Fibroblast of lung (primary cell): ENCODE data around the gene ATOH8. TPM values are rescaled to one million over a fixed set of nuclear protein-coding genes. Genes with fewer than 3 reads are reported as not detected.

Source experiments
- DNase-seq, 2 donors: peaks; one replicate each; pipeline versions ENCODE4 v3.0.0 to v3.0.0-alpha.2; 2010; ENCODE audit warnings: low read depth in 2 of 2
- H2AFZ ChIP-seq: 2 replicates; pipeline ENCODE4 v1.5.1; 2012; ENCODE audit warnings: low read length, control low read depth, inconsistent platforms
- H3K27ac ChIP-seq: 2 replicates; pipeline ENCODE4 v1.5.1; 2011; ENCODE audit warnings: low read length, control low read depth; ENCODE audit not compliant: insufficient read depth
- H3K27me3 ChIP-seq: 2 replicates; pipeline ENCODE4 v1.5.1; 2011; ENCODE audit warnings: mild to moderate bottlenecking, low read length; ENCODE audit not compliant: control insufficient read depth, insufficient read depth
- H3K36me3 ChIP-seq: 2 replicates; pipeline ENCODE4 v1.5.1; 2011; ENCODE audit warnings: low read length; ENCODE audit not compliant: control insufficient read depth, insufficient read depth
- H3K4me1 ChIP-seq: 2 replicates; pipeline ENCODE4 v1.5.1; 2011; ENCODE audit warnings: low read length; ENCODE audit not compliant: control insufficient read depth, insufficient read depth; ENCODE audit errors: extremely low read depth
- H3K4me2 ChIP-seq: 2 replicates; pipeline ENCODE4 v1.5.1; 2011; ENCODE audit warnings: low read length, control low read depth; ENCODE audit not compliant: insufficient read depth; ENCODE audit errors: extremely low read depth
- H3K4me3 ChIP-seq, 4 experiments: fragments of 200-600 bp in 1 of 4; sonication (generic) in 1 of 4; replicated peaks in 1 of 4; 2 replicates each; pipeline ENCODE4 v1.5.1; 2011 to 2016; ENCODE audit warnings: low read length in 4 of 4, low read depth in 3 of 4, mild to moderate bottlenecking in 3 of 4, control low read depth in 2 of 4, inconsistent platforms in 1 of 4, mixed read lengths in 1 of 4; ENCODE audit not compliant: insufficient read depth in 1 of 4; ENCODE audit errors: control extremely low read depth in 1 of 4
- H3K79me2 ChIP-seq: 2 replicates; pipeline ENCODE4 v1.5.1; 2012; ENCODE audit warnings: mild to moderate bottlenecking, low read length, inconsistent platforms; ENCODE audit not compliant: control insufficient read depth, insufficient read depth
- H3K9ac ChIP-seq: 2 replicates; pipeline ENCODE4 v1.5.1; 2011; ENCODE audit warnings: mild to moderate bottlenecking, low read length, control low read depth; ENCODE audit not compliant: insufficient read depth
- H3K9me3 ChIP-seq: 2 replicates; pipeline ENCODE4 v1.5.1; 2012; ENCODE audit warnings: low read depth, low read length; ENCODE audit not compliant: control insufficient read depth, insufficient read depth
- H4K20me1 ChIP-seq: 2 replicates; pipeline ENCODE4 v1.5.1; 2011; ENCODE audit warnings: low read length; ENCODE audit not compliant: control insufficient read depth, insufficient read depth; ENCODE audit errors: extremely low read depth
- CTCF ChIP-seq, 2 donors: IDR thresholded peaks in 1 of 2; conservative IDR thresholded peaks in 1 of 2; 1 replicate in 1 of 2; 2 replicates in 1 of 2; pipeline ENCODE4 v1.5.1; 2011 to 2012; ENCODE audit warnings: low read length in 2 of 2, control low read depth in 1 of 2, inconsistent platforms in 1 of 2, low read depth in 1 of 2, mild to moderate bottlenecking in 1 of 2
- EZH2 ChIP-seq: IDR thresholded peaks from 2 replicates; pipeline ENCODE4 v1.5.1; 2012; ENCODE audit warnings: low read length, control low read depth, mild to moderate bottlenecking; ENCODE audit errors: missing control alignments
- polyA plus RNA-seq, 2 donors: library from polyadenylated mRNA; depleted of rRNA in 1 of 2; stranded (reverse) in 1 of 2; unstranded in 1 of 2; fragments of >200 nt; gene quantifications; 2 replicates each; pipeline ENCODE4 v1.2.1, GENCODE V29; 2011 to 2012; ENCODE audit warnings: missing spikeins in 1 of 2
- total RNA-seq: library from RNA; depleted of rRNA; stranded (reverse); fragments of >200 nt; gene quantifications from 2 replicates; pipeline ENCODE4 v1.2.1, GENCODE V29; 2014

ATOH8 gene
- total and polyA plus RNA-seq, 2 donors (not counting 1 experiment from before 2014, with no cell fraction given): 5.6 to 19.2 TPM

GRCh38 chr2:85723707-85724360 is 30.0 kb upstream of the ATOH8 start:
- Histone ChIP-seq H3K4me2 (no peak overlapping the region), H3K36me3 (no peaks in the 10 kb centered on the region), H4K20me1 (no peaks in the 10 kb centered on the region), H3K27ac (no peak overlapping the region), H3K4me1 (no peaks in the 10 kb centered on the region), H3K4me3 (no peak overlapping the region), H3K9ac (no peak overlapping the region), H2AFZ (no peak overlapping the region), H3K27me3 (no peaks in the 10 kb centered on the region), H3K9me3 (no peaks in the 10 kb centered on the region), H3K79me2 (no peaks in the 10 kb centered on the region)
- TF ChIP-seq CTCF (conservative IDR thresholded peaks at IDR 0.05 in 1 of 2, IDR thresholded peaks at IDR 0.05 in 1 of 2; ENCODE audit: low read depth in 1 of 2, low read length in 2 of 2) (no peak), EZH2 (no peak)
- DNase-seq: no peak

DNA sequence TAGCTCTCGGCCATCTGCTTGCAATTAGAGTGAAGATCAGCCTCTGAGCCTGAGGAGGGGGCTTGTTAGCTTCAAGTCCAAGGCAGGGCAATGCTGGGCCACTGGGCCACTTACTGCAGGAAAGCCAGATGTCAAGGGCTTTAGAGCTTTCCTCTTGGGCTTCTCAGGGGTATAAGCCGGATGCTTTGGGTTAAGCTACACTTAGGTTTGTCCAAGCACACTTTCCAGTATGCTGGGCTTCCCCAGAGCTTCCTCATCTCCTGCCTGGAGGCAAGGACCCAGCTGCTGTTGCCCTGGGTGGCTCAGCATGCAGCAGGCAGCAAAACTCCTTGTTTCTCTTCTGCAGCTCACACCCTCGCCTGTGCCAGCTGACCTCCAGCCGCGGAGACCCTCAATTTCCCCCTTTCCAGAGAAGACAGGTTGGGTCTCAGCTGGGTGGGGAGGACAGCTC is 29.0 kb upstream of the ATOH8 start:
- no peak overlapping the region for H3K9ac ChIP-seq
- H3K4me2 ChIP-seq: no peak overlapping the region
- no peak overlapping the region for H2AFZ ChIP-seq
- no peak overlapping the region for H3K27ac ChIP-seq
- no peaks in the 10 kb centered on the region for H3K79me2 ChIP-seq
- no peak for DNase-seq
- TF ChIP-seq EZH2: no peak
- no peak for TF ChIP-seq CTCF (conservative IDR thresholded peaks at IDR 0.05 in 1 of 2, IDR thresholded peaks at IDR 0.05 in 1 of 2; ENCODE audit: low read depth in 1 of 2, low read length in 2 of 2)
- no peaks in the 10 kb centered on the region for H3K4me1 ChIP-seq
- H4K20me1 ChIP-seq: no peaks in the 10 kb centered on the region
- H3K36me3 ChIP-seq: no peaks in the 10 kb centered on the region
- H3K27me3 ChIP-seq: no peaks in the 10 kb centered on the region
- no peaks in the 10 kb centered on the region for H3K9me3 ChIP-seq
- H3K4me3 ChIP-seq: no peak overlapping the region

DNA sequence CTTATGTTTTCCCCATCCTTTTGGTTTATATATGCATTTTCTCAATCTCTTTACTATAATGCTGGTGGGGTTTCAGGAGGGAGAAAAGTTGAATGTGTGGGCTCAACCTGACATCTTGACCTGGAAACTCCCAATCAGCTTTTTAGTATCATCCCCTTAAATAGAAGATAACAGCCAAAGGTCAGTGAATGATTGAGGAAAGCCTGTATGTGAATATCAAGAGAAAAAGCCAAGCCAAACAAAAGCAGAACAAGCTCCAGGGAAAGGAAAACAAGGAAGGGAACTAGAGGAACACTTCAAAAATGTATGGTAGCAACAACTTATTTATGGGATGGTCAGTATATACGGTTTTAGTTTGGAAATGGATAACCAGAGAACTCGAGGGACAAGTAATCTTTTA is 28.3 kb upstream of the ATOH8 start:
- Histone ChIP-seq H3K9ac (no peak overlapping the region), H4K20me1 (no peaks in the 10 kb centered on the region), H3K36me3 (no peaks in the 10 kb centered on the region), H2AFZ (no peak overlapping the region), H3K9me3 (no peaks in the 10 kb centered on the region), H3K27ac (no peak overlapping the region), H3K4me1 (no peaks in the 10 kb centered on the region), H3K4me3 (no peak overlapping the region), H3K4me2 (no peak overlapping the region), H3K79me2 (no peaks in the 10 kb centered on the region), H3K27me3 (no peaks in the 10 kb centered on the region)
- TF ChIP-seq EZH2: no peak
- TF ChIP-seq CTCF (conservative IDR thresholded peaks at IDR 0.05 in 1 of 2, IDR thresholded peaks at IDR 0.05 in 1 of 2; ENCODE audit: low read depth in 1 of 2, low read length in 2 of 2): no peak
- no peak for DNase-seq
